GM12878 (cell line): ENCODE results near the gene DALRD3. TPM values are rescaled to one million over a fixed set of nuclear protein-coding genes. Genes with fewer than 3 reads are reported as not detected.

Source experiments
- ATAC-seq: fragments of 200-7000 bp; cut with Tn5 transposase; 3 replicates; pipeline ENCODE4 v1.9.1; 2020; ENCODE audit warnings: mild to moderate bottlenecking, moderate library complexity
- BruUV-seq: library from RNA; stranded (reverse); fragments of 400-500 nt; replicated peaks from 2 replicates; lab custom pipeline; 2021; lab: Mats Ljungman, UMichigan
- CTCF ChIA-PET: fragments of 300-600 bp; sonication (Branson Sonifier 250); formaldehyde crosslinking; extraction: SDS; loops from one replicate; lab custom pipeline; 2021; ENCODE audit warnings: inconsistent platforms; lab: Yijun Ruan, JAX
- POLR2A ChIA-PET: fragments of 350-600 bp; formaldehyde crosslinking; extraction: SDS; loops from one replicate; lab custom pipeline; 2021; ENCODE audit warnings: inconsistent platforms; lab: Charles Lee
- RAD21 ChIA-PET: fragments of 300-600 bp; sonication (Branson Sonifier 250); formaldehyde crosslinking; loops from one replicate; lab custom pipeline; 2023; ENCODE audit warnings: antibody characterized with exemption; ENCODE audit not compliant: unreplicated experiment; lab: Charles Lee
- SMC1A ChIA-PET: fragments of 300-600 bp; sonication (Branson Sonifier 250); formaldehyde crosslinking; loops from one replicate; lab custom pipeline; 2023; ENCODE audit not compliant: unreplicated experiment, uncharacterized antibody; lab: Charles Lee
- DNase-seq: peaks from one replicate; pipeline ENCODE4 v3.0.0-alpha.2; 2011; ENCODE audit warnings: low read depth, low spot score
- FAIRE-seq: peaks from 3 replicates; lab custom pipeline; 2011; peaks lifted over from hg19 to GRCh38; lab: Jason Lieb, UNC
- H2AFZ ChIP-seq: 2 replicates; pipeline ENCODE4 v1.6.0; 2011; ENCODE audit warnings: low read depth, low read length, control low read depth; ENCODE audit not compliant: control insufficient read depth
- H3K27ac ChIP-seq: 2 replicates; pipeline ENCODE4 v1.5.1; 2011; ENCODE audit warnings: control low read depth; ENCODE audit not compliant: control insufficient read depth, insufficient read depth
- H3K27me3 ChIP-seq, 2 experiments: replicated peaks in 1 of 2; 2 replicates each; pipeline versions ENCODE4 v1.6.0 to v1.6.1; 2011; ENCODE audit warnings: low read length in 1 of 2; ENCODE audit not compliant: control insufficient read depth in 2 of 2, insufficient read depth in 2 of 2
- H3K36me3 ChIP-seq, 2 experiments: 2 replicates each; pipeline ENCODE4 v1.5.1; 2011; ENCODE audit warnings: low read length in 1 of 2; ENCODE audit not compliant: control insufficient read depth in 2 of 2, insufficient read depth in 2 of 2
- H3K4me1 ChIP-seq: 2 replicates; pipeline ENCODE4 v1.6.1; 2011; ENCODE audit warnings: mild to moderate bottlenecking, low read length, moderate library complexity, mixed read lengths; ENCODE audit not compliant: control insufficient read depth, insufficient read depth
- H3K4me2 ChIP-seq: 2 replicates; pipeline ENCODE4 v1.6.0; 2011; ENCODE audit warnings: control low read depth; ENCODE audit not compliant: control insufficient read depth, insufficient read depth
- H3K4me3 ChIP-seq: fragments of 200-600 bp; sonication (generic); 2 replicates; pipeline ENCODE4 v1.5.1; 2016
- H3K79me2 ChIP-seq: 2 replicates; pipeline ENCODE4 v1.6.0; 2011; ENCODE audit warnings: low read length; ENCODE audit not compliant: control insufficient read depth, insufficient read depth
- H3K9ac ChIP-seq: 2 replicates; pipeline ENCODE4 v1.8.0; 2011; ENCODE audit warnings: low read length, control low read depth, mixed read lengths; ENCODE audit not compliant: control insufficient read depth, insufficient read depth
- H3K9me3 ChIP-seq: replicated peaks from 3 replicates; pipeline ENCODE4 v1.5.1; 2011; ENCODE audit warnings: mild to moderate bottlenecking, low read length; ENCODE audit not compliant: control insufficient read depth, insufficient read depth
- H4K20me1 ChIP-seq: 2 replicates; pipeline ENCODE4 v1.6.0; 2011; ENCODE audit not compliant: control insufficient read depth, insufficient read depth
- CHD1 ChIP-seq: IDR thresholded peaks from 2 replicates; pipeline ENCODE4 v1.6.1; 2012; ENCODE audit warnings: low read depth, low read length, improper control_type of control experiment
- EED ChIP-seq: sonication (generic); IDR thresholded peaks from 2 replicates; pipeline ENCODE4 v1.6.1; 2016; ENCODE audit warnings: antibody characterized with exemption, low read depth
- GABPA ChIP-seq: IDR thresholded peaks from 2 replicates; pipeline ENCODE4 v1.6.1; 2014; ENCODE audit warnings: antibody characterized with exemption, low read depth, mild to moderate bottlenecking, inconsistent platforms
- MEF2A ChIP-seq: IDR thresholded peaks from 2 replicates; pipeline ENCODE4 v1.6.1; 2011; ENCODE audit warnings: low read depth, mild to moderate bottlenecking, low read length, moderate library complexity; ENCODE audit not compliant: insufficient read depth
- SMC3 ChIP-seq: IDR thresholded peaks from 2 replicates; pipeline ENCODE4 v1.6.1; 2011; ENCODE audit warnings: low read length, improper control_type of control experiment, borderline replicate concordance
- YY1 ChIP-seq: IDR thresholded peaks from 2 replicates; pipeline ENCODE4 v1.6.1; 2011; ENCODE audit warnings: low read depth, mild to moderate bottlenecking, low read length
- ZNF207 ChIP-seq: fragments of 450-650 bp; IDR thresholded peaks from 2 replicates; pipeline ENCODE4 v1.6.1; 2014; ENCODE audit warnings: antibody characterized with exemption, mild to moderate bottlenecking, borderline replicate concordance
- WGBS: methylation state at CpG from one replicate; pipeline ENCODE4 v1.1.6; 2016; ENCODE audit warnings: low lambda C conversion rate; ENCODE audit not compliant: insufficient replicate concordance, insufficient coverage; ENCODE audit errors: missing lambda C conversion rate; 5-methylcytosine and 5-hydroxymethylcytosine counted together
- in situ Hi-C: fragments of 300-500 bp; cut with MboI; formaldehyde crosslinking; loops from 9 replicates; pipeline ENCODE4 v1.14.3; 2018; ENCODE audit warnings: mixed read lengths
- intact Hi-C: fragments of 100-400 bp; cut with micrococcal nuclease; formaldehyde crosslinking; loops from one replicate; pipeline ENCODE4 v1.14.2; 2022; ENCODE audit not compliant: unreplicated experiment
- polyA plus RNA-seq, 11 experiments: library from polyadenylated mRNA; depleted of rRNA in 4 of 11; unstranded in 6 of 11; stranded (reverse) in 5 of 11; fragments of >200 nt; fragmentation: Nextera tagmentation in 4 of 11; fragmentation: Illumina TruSeq in 1 of 11; extraction: Ambion mirVana in 4 of 11; extraction: Trizol in 1 of 11; gene quantifications; 1 replicate in 1 of 11; 2 replicates in 10 of 11; pipeline versions ENCODE4 v1.2.1 to v1.2.3, GENCODE V29; 2011 to 2016; ENCODE audit warnings: inconsistent platforms in 2 of 11, missing spikeins in 2 of 11, low read depth in 1 of 11
- total RNA-seq, 4 experiments: library from RNA; depleted of rRNA in 3 of 4; stranded (reverse); fragments of >200 nt in 3 of 4; fragmentation: Illumina TruSeq in 1 of 4; extraction: Trizol in 1 of 4; gene quantifications; 2 replicates each; pipeline versions ENCODE4 v1.2.1 to v1.2.3, GENCODE V29; 2013 to 2021
- TF ChIP-seq, protein P1 (sequence below): fragments of 450-650 bp; IDR thresholded peaks from 2 replicates; pipeline ENCODE4 v1.6.1; 2014; ENCODE audit warnings: mild to moderate bottlenecking
- TF ChIP-seq, protein P2 (sequence below): fragments of 450-650 bp; conservative IDR thresholded peaks from 2 replicates; pipeline ENCODE4 v1.6.1; 2017; ENCODE audit warnings: mild to moderate bottlenecking, moderate library complexity
- TF ChIP-seq, protein P3 (sequence below): fragments of 450-650 bp; IDR thresholded peaks from 2 replicates; pipeline ENCODE4 v1.6.1; 2018; ENCODE audit warnings: mild to moderate bottlenecking, low read depth, moderate library complexity; ENCODE audit not compliant: partially characterized antibody

DALRD3 gene
- total and polyA plus RNA-seq, 10 of the 15 experiments (the other 5 are each of a cell fraction or from before 2014, with no cell fraction given), result 10.1 to 28.2 (median 21.6) TPM

DNA sequence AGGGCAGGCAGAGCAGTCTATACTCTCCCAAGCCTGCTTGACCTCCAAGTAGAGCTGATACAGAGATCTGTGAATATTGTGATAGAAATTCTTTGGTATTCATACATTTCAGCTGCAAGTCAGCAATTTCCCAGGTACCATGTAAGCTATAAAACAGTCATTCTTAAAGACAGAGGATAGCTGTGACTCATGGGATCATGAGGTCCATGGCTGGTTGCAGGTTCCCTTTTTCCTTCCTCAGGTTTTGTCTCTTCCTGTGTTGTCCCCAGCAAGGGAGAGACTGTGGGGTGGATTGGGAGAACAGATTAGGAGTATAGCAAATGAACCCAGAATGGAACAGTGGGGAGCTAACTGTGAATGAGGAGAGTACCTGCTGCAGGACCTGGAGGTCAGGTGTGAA lies 33.7 kb downstream of the DALRD3 start:
- Histone ChIP-seq H3K27me3 (no peaks in the 10 kb centered on the region), H3K4me2 (no peak overlapping the region), H3K4me1 (peaks cover 7% of the 10 kb centered on the region), H3K27ac (no peak overlapping the region), H3K4me3 (no peak overlapping the region)
- no peak for FAIRE-seq
- POLR2A ChIA-PET, result no interaction called here
- in situ Hi-C loops (no loop called here), intact Hi-C loops (loop anchor here (5.0 kb wide), 1 partner anchor 108 kb away; the partner anchor contains the start of gene QRICH1)
- TF ChIP-seq, protein P1, sequence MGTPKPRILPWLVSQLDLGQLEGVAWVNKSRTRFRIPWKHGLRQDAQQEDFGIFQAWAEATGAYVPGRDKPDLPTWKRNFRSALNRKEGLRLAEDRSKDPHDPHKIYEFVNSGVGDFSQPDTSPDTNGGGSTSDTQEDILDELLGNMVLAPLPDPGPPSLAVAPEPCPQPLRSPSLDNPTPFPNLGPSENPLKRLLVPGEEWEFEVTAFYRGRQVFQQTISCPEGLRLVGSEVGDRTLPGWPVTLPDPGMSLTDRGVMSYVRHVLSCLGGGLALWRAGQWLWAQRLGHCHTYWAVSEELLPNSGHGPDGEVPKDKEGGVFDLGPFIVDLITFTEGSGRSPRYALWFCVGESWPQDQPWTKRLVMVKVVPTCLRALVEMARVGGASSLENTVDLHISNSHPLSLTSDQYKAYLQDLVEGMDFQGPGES, result no peak
- TF ChIP-seq, all 136 proteins: peak for 0
- SMC1A ChIA-PET, result no interaction called here
- H3K9me3 ChIP-seq, result no peaks in the 10 kb centered on the region
- peaks cover 8% of the 10 kb centered on the region for H3K79me2 ChIP-seq
- H4K20me1 ChIP-seq, result no peaks in the 10 kb centered on the region
- no peak overlapping the region for H3K9ac ChIP-seq
- no peak overlapping the region for H2AFZ ChIP-seq
- CTCF ChIA-PET, result interaction anchor here (1.0 to 1.7 kb wide), 3 partner anchors 30 to 464 kb away, joined by 3 to 6 read pairs (median 3); no protein-coding TSS in a partner anchor
- BruUV-seq, result no TSS peak
- DNase-seq (no peak), ATAC-seq (no peak)
- RAD21 ChIA-PET, result interaction anchor here (1.0 kb wide), 1 partner anchor 141 kb away, joined by 4 read pairs; no protein-coding TSS in a partner anchor
- peaks cover 15 to 24% of the 10 kb centered on the region in 2 experiments for H3K36me3 ChIP-seq

DNA sequence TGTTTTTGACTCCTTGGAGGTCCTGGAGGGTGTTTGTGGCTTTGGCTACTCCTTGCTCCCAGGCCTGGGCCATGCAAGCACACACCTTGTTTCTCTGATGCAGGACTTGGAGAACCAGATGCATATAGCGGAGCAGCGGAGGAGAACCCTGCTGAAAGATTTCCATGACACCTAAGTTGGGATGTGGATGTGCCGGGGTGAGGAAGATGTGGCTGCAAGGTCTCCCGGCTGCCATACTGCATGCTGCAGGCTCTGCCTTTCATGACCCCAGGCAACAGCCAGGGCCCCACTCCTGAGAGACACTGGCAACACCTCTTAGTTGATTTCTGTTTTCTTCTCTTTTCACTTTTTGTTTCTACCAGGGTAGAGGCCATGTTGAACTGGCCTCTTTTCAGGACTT lies 35.3 kb downstream of the DALRD3 start:
- no peaks in the 10 kb centered on the region for H4K20me1 ChIP-seq
- no peak overlapping the region for H3K4me3 ChIP-seq
- H3K36me3 ChIP-seq, result peaks cover 23 to 27% of the 10 kb centered on the region in 2 experiments
- no TSS peak for BruUV-seq
- no peaks in the 10 kb centered on the region for H3K27me3 ChIP-seq
- FAIRE-seq, result no peak
- RAD21 ChIA-PET, result no interaction called here
- H2AFZ ChIP-seq, result no peak overlapping the region
- CTCF ChIA-PET, result no interaction called here
- no peak overlapping the region for H3K4me2 ChIP-seq
- no peak for ATAC-seq
- intact Hi-C loops, result no loop called here
- H3K9me3 ChIP-seq, result no peaks in the 10 kb centered on the region
- in situ Hi-C loops, result no loop called here
- no peak overlapping the region for H3K27ac ChIP-seq
- no peaks in the 10 kb centered on the region for H3K79me2 ChIP-seq
- DNase-seq, result no peak
- SMC1A ChIA-PET, result no interaction called here
- H3K9ac ChIP-seq, result no peak overlapping the region
- 100% methylated on average over 4 of the region's 4 CpGs for whole genome bisulfite sequencing
- POLR2A ChIA-PET, result no interaction called here
- no peaks in the 10 kb centered on the region for H3K4me1 ChIP-seq
- TF ChIP-seq YY1 (no peak), MEF2A (no peak), CHD1 (no peak), GABPA (no peak), SMC3 (no peak), EED (no peak), ZNF207 (no peak)
- TF ChIP-seq, protein P1, result no peak
- TF ChIP-seq, protein P2, sequence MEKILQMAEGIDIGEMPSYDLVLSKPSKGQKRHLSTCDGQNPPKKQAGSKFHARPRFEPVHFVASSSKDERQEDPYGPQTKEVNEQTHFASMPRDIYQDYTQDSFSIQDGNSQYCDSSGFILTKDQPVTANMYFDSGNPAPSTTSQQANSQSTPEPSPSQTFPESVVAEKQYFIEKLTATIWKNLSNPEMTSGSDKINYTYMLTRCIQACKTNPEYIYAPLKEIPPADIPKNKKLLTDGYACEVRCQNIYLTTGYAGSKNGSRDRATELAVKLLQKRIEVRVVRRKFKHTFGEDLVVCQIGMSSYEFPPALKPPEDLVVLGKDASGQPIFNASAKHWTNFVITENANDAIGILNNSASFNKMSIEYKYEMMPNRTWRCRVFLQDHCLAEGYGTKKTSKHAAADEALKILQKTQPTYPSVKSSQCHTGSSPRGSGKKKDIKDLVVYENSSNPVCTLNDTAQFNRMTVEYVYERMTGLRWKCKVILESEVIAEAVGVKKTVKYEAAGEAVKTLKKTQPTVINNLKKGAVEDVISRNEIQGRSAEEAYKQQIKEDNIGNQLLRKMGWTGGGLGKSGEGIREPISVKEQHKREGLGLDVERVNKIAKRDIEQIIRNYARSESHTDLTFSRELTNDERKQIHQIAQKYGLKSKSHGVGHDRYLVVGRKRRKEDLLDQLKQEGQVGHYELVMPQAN, result no peak
- TF ChIP-seq, protein P3, sequence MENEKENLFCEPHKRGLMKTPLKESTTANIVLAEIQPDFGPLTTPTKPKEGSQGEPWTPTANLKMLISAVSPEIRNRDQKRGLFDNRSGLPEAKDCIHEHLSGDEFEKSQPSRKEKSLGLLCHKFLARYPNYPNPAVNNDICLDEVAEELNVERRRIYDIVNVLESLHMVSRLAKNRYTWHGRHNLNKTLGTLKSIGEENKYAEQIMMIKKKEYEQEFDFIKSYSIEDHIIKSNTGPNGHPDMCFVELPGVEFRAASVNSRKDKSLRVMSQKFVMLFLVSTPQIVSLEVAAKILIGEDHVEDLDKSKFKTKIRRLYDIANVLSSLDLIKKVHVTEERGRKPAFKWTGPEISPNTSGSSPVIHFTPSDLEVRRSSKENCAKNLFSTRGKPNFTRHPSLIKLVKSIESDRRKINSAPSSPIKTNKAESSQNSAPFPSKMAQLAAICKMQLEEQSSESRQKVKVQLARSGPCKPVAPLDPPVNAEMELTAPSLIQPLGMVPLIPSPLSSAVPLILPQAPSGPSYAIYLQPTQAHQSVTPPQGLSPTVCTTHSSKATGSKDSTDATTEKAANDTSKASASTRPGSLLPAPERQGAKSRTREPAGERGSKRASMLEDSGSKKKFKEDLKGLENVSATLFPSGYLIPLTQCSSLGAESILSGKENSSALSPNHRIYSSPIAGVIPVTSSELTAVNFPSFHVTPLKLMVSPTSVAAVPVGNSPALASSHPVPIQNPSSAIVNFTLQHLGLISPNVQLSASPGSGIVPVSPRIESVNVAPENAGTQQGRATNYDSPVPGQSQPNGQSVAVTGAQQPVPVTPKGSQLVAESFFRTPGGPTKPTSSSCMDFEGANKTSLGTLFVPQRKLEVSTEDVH, result no peak
